ACC112 (cell line): ENCODE data around the gene ECE1.

Experiments
- H2AFZ ChIP-seq: fragments of 200-600 bp; sonication (generic); one replicate; pipeline ENCODE4 v1.6.0; 2017; ENCODE audit warnings: antibody characterized with exemption, low read length; ENCODE audit not compliant: unreplicated experiment
- H3K27ac ChIP-seq: fragments of 200-600 bp; sonication (generic); 2 replicates; pipeline ENCODE4 v1.5.1; 2014; ENCODE audit warnings: low read depth, mild to moderate bottlenecking, antibody characterized with exemption, low read length, moderate library complexity
- H3K27me3 ChIP-seq: fragments of 200-600 bp; sonication (generic); 2 replicates; pipeline ENCODE4 v1.6.1; 2014; ENCODE audit warnings: mild to moderate bottlenecking, antibody characterized with exemption, low read length, moderate library complexity, mixed read lengths; ENCODE audit not compliant: insufficient read depth
- H3K36me3 ChIP-seq: fragments of 200-600 bp; sonication (generic); 2 replicates; pipeline ENCODE4 v1.6.1; 2016; ENCODE audit warnings: mild to moderate bottlenecking, antibody characterized with exemption, low read length, moderate library complexity, mixed read lengths; ENCODE audit not compliant: insufficient read depth
- H3K4me1 ChIP-seq: fragments of 200-600 bp; sonication (generic); one replicate; pipeline ENCODE4 v1.6.1; 2016; ENCODE audit warnings: low read length, mixed read lengths; ENCODE audit not compliant: insufficient read depth, unreplicated experiment, control insufficient read depth
- H3K4me3 ChIP-seq: fragments of 200-600 bp; sonication (generic); 2 replicates; pipeline ENCODE4 v1.5.1; 2014; ENCODE audit warnings: mild to moderate bottlenecking, low read depth, low read length
- H3K79me2 ChIP-seq: fragments of 200-600 bp; sonication (generic); one replicate; pipeline ENCODE4 v1.6.0; 2016; ENCODE audit warnings: low read length; ENCODE audit not compliant: control insufficient read depth, unreplicated experiment, insufficient read depth

Gene ECE1

DNA sequence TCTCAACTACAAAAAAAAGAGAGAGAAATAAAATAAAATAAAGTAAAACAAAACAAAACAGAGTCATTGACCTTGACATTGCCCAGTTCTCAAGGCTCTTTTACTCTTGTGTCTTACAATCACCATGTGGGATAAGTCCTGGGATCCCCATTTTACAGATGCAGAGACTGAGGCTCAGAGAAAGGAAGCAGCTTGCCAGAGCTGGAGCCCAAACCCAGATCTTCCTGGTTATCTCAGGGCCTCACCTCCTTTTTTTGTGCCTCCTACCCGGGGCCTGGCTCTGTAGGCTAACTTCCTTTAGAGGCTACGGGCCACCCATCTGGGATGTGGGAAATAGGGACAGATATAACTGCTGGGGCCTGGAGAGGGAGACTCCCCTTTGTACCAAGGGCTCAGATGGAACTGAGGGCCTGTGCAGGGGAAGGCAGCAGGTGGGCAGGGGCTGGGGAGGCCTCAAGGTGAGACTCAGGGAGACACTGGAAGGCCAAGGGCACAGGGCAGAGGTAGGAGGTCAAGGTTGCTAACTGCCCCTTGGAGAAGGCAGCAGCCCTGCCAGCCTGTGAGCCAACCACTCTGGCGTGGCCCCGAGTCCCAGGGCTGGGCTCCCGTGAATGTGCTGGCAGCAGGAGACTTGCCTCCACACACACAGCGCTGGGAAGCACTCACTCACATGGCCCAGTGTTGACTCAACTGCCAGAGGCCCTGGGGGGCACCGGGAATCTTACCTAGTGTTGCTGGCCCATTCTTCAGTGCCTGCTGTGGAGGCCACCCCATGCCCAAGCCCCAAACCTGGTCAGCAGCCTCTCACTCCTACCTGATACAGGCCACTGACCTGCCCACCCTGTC, 6.5 kb upstream of the ECE1 start:
- H3K27ac ChIP-seq: no peak overlapping the region
- H3K79me2 ChIP-seq: peaks cover 20% of the 10 kb centered on the region
- no peaks in the 10 kb centered on the region for H3K36me3 ChIP-seq
- no peak overlapping the region for H2AFZ ChIP-seq
- H3K4me3 ChIP-seq: no peak overlapping the region
- peaks cover 43% of the 10 kb centered on the region for H3K4me1 ChIP-seq
- H3K27me3 ChIP-seq: no peaks in the 10 kb centered on the region

GRCh38 chr1:21295545-21295944, 5.3 kb upstream of the ECE1 start:
- Histone ChIP-seq H3K27ac (peak overlapping the region; percentile 61; the same call in 1 of the 2 replicates), H3K79me2 (peaks cover 25% of the 10 kb centered on the region), H2AFZ (no peak overlapping the region), H3K4me3 (no peak overlapping the region), H3K4me1 (peaks cover 48% of the 10 kb centered on the region), H3K27me3 (no peaks in the 10 kb centered on the region), H3K36me3 (no peaks in the 10 kb centered on the region)

- no peaks in the 10 kb centered on the region for H3K27me3 ChIP-seq
- H3K4me1 ChIP-seq: peaks cover 45% of the 10 kb centered on the region
- H3K27ac ChIP-seq: peak overlapping the region; percentile 61; the same call in 1 of the 2 replicates
- H3K79me2 ChIP-seq: peaks cover 28% of the 10 kb centered on the region
- H2AFZ ChIP-seq: no peak overlapping the region
- no peaks in the 10 kb centered on the region for H3K36me3 ChIP-seq
- no peak overlapping the region for H3K4me3 ChIP-seq
Observed at GRCh38 chr1:21295002-21295401, 4.7 kb upstream of the ECE1 start.

- H3K4me3 ChIP-seq: no peak overlapping the region
- peaks cover 42% of the 10 kb centered on the region for H3K4me1 ChIP-seq
- H3K27me3 ChIP-seq: no peaks in the 10 kb centered on the region
- H2AFZ ChIP-seq: no peak overlapping the region
- H3K79me2 ChIP-seq: peaks cover 33% of the 10 kb centered on the region
- H3K36me3 ChIP-seq: no peaks in the 10 kb centered on the region
- H3K27ac ChIP-seq: peak overlapping the region; percentile 61; the same call in 1 of the 2 replicates
Observed at GRCh38 chr1:21294266-21294989, 4.2 kb upstream of the ECE1 start.

DNA sequence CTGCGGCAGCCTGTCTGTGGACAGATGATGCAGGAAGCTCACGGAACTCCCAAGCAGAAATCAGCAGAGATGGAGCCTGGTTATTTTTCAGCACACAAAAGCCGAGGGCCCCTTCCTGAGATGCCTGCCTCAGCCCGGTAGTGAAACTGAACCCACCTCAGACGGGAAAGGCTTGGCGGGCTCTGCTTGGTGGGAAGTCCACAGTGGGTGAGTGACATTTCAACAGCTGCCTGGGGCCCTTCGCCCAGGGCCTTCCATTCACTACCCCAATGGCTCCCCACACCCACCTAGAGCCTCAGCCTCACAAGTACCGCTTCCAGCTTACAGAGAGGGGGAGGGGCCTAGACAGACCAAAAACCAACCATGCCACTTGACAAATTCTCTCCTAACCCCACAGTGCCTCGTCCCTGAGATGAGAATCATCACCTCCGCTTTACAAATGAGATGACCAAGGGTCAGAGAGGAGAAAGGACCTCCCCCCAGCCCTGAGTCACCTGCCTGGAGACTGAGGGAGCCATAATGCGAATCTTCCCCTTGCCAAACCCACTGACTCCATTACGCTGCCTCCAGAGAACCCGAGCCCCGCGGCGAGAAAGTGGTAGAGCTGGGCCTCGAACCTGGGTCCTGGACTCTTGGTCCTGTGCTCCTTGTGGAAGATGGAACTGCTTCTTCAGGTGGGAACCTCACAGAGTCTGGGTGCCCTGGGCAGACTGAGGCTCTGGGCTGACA, 3.4 kb upstream of the ECE1 start:
- Histone ChIP-seq H3K36me3 (no peaks in the 10 kb centered on the region), H3K79me2 (peaks cover 33% of the 10 kb centered on the region), H3K27me3 (no peaks in the 10 kb centered on the region), H2AFZ (no peak overlapping the region), H3K4me3 (no peak overlapping the region), H3K27ac (peak overlapping the region; percentile 61; the same call in 1 of the 2 replicates), H3K4me1 (peaks cover 39% of the 10 kb centered on the region)

DNA sequence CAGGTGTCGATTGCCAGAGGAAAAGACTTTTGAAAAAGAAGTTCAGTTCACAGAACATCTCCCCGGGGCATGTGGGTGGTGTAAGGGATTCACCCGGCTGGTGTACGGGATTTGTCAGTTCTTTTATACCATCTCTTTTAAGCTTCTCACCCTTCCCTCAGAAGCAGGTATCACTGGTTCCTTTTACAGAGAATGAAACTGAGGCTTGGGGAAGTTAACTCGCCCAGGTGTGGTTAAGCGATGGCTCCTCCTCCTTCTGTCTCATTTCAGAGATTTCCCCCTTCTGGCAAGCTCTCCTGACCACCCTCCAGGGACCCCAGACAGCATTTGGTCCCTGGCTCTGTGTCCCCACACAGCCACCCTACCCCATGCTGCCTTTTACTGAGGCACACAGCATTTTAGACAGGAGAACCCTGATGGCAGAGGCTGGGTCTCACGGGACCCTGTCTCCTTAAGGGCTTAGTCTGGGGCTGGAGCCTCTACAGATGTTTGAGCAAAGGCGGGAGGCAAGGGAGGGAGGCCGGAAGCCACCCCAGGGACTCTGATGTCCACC, 2.8 kb upstream of the ECE1 start:
- Histone ChIP-seq H3K27me3 (no peaks in the 10 kb centered on the region), H3K36me3 (no peaks in the 10 kb centered on the region), H3K27ac (no peak overlapping the region), H3K4me3 (no peak overlapping the region), H3K79me2 (peaks cover 28% of the 10 kb centered on the region), H2AFZ (no peak overlapping the region), H3K4me1 (peaks cover 33% of the 10 kb centered on the region)

DNA sequence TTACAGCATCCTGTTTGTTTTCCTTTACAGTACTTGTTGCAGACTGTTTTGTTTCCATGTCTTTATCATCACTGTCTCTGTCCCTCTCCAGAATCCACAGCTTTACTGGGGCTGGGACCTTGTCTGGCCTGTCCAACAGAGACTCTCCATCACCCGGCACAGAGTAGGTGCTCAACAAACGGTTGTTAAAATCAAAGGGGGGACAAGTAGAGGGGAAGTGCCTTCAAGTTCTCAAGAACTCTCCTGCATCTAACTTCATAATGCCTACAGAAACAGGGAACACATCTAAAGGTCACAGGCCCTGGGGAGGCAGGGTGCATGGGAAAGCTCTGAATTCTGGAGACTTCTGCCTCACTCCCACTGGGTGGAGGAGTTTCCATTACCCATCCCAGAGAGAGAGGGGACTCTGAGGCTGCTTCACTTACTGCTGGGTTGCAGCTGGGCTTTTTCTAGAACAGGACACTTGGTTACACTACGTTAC, 2.3 kb upstream of the ECE1 start:
- peaks cover 28% of the 10 kb centered on the region for H3K79me2 ChIP-seq
- H3K27me3 ChIP-seq: no peaks in the 10 kb centered on the region
- no peaks in the 10 kb centered on the region for H3K36me3 ChIP-seq
- H2AFZ ChIP-seq: no peak overlapping the region
- no peak overlapping the region for H3K4me3 ChIP-seq
- peaks cover 33% of the 10 kb centered on the region for H3K4me1 ChIP-seq
- H3K27ac ChIP-seq: no peak overlapping the region

GRCh38 chr1:21291964-21292363, 1.7 kb upstream of the ECE1 start:
- H3K36me3 ChIP-seq: no peaks in the 10 kb centered on the region
- no peaks in the 10 kb centered on the region for H3K27me3 ChIP-seq
- H3K79me2 ChIP-seq: peaks cover 28% of the 10 kb centered on the region
- H3K27ac ChIP-seq: no peak overlapping the region
- no peak overlapping the region for H2AFZ ChIP-seq
- H3K4me3 ChIP-seq: no peak overlapping the region
- peaks cover 33% of the 10 kb centered on the region for H3K4me1 ChIP-seq

- Histone ChIP-seq H3K27me3 (no peaks in the 10 kb centered on the region), H3K79me2 (peaks cover 26% of the 10 kb centered on the region), H3K36me3 (0 out of 2 replicates have a peak, but pooled peaks cover 2% of the 10 kb centered on the region), H3K4me1 (peaks cover 33% of the 10 kb centered on the region), H2AFZ (no peak overlapping the region), H3K27ac (no peak overlapping the region), H3K4me3 (peak overlapping the region; percentile 99)
Observed at GRCh38 chr1:21291184-21291583, 921 bp upstream of the ECE1 start.

GRCh38 chr1:21290546-21290944, 282 bp upstream of the ECE1 start:
- 0 out of 2 replicates have a peak overlapping the region, but pooled peaks have one; percentile 34 for H3K27ac ChIP-seq
- peaks cover 26% of the 10 kb centered on the region for H3K79me2 ChIP-seq
- peaks cover 30% of the 10 kb centered on the region for H3K4me1 ChIP-seq
- no peaks in the 10 kb centered on the region for H3K27me3 ChIP-seq
- H3K4me3 ChIP-seq: peak overlapping the region; percentile 99
- H2AFZ ChIP-seq: peak overlapping the region; percentile 71
- H3K36me3 ChIP-seq: 0 out of 2 replicates have a peak, but pooled peaks cover 2% of the 10 kb centered on the region
